HCT116 (cell line): ENCODE results near the gene LFNG. TPM values are rescaled to one million over a fixed set of nuclear protein-coding genes. Genes with fewer than 3 reads are reported as not detected.

Experiments
- ATAC-seq: fragments of 200-7000 bp; cut with Tn5 transposase; 2 replicates; pipeline ENCODE4 v1.9.1; 2020; ENCODE audit warnings: mild to moderate bottlenecking, moderate library complexity
- BruUV-seq: library from RNA; stranded (reverse); fragments of 400-500 nt; replicated peaks from 2 replicates; lab custom pipeline; 2021; lab: Mats Ljungman, UMichigan
- CTCF ChIA-PET: fragments of 300-600 bp; sonication (Branson Sonifier 250); formaldehyde crosslinking; loops from one replicate; lab custom pipeline; 2021; ENCODE audit warnings: antibody characterized with exemption; lab: Charles Lee
- POLR2A ChIA-PET: fragments of 300-600, 350-600 bp; sonication (Branson Sonifier 250); formaldehyde crosslinking; loops from one replicate; lab custom pipeline; 2021; ENCODE audit warnings: antibody characterized with exemption; lab: Charles Lee
- RAD21 ChIA-PET, 2 experiments: fragments of 300-600 bp; sonication (Branson Sonifier 250); formaldehyde crosslinking; loops; one replicate each; lab custom pipeline; 2023; ENCODE audit warnings: low total read pairs in 2 of 2; ENCODE audit not compliant: uncharacterized antibody in 2 of 2, unreplicated experiment in 2 of 2, low non-redundant PET in 1 of 2; lab: Charles Lee
- DNase-seq: peaks from one replicate; pipeline ENCODE4 v3.0.0-alpha.2; 2010; ENCODE audit warnings: low read depth, low spot score
- H2AFZ ChIP-seq: fragments of 200-600 bp; shearing (Covaris generic), sonication (generic); 2 replicates; pipeline ENCODE4 v1.6.1; 2017; ENCODE audit warnings: low read depth, mixed run types, mixed read lengths, antibody characterized with exemption, low read length; ENCODE audit not compliant: poor library complexity, severe bottlenecking
- H3K27ac ChIP-seq: 2 replicates; pipeline ENCODE4 v1.5.1; 2012; ENCODE audit warnings: low read depth, low read length
- H3K27me3 ChIP-seq: fragments of 200-600 bp; sonication (generic); 2 replicates; pipeline ENCODE4 v1.6.1; 2016; ENCODE audit warnings: mixed run types, low read length, mixed read lengths; ENCODE audit not compliant: insufficient read depth
- H3K36me3 ChIP-seq, 2 experiments: fragments of 200-500 bp in 1 of 2; fragments of 200-600 bp in 1 of 2; sonication (Bioruptor generic) in 1 of 2; sonication (generic) in 1 of 2; 2 replicates each; pipeline versions ENCODE4 v1.5.1 to v1.6.1; 2014 to 2016; ENCODE audit warnings: low read length in 2 of 2, inconsistent platforms in 1 of 2, mixed read lengths in 1 of 2, mixed run types in 1 of 2; ENCODE audit not compliant: insufficient read depth in 2 of 2, control insufficient read depth in 1 of 2
- H3K4me1 ChIP-seq, 2 experiments: fragments of 200-600 bp in 1 of 2; sonication (generic) in 1 of 2; 2 replicates each; pipeline versions ENCODE4 v1.5.1 to v1.6.1; 2012 to 2017; ENCODE audit warnings: low read length in 2 of 2, inconsistent platforms in 1 of 2, mild to moderate bottlenecking in 1 of 2, mixed read lengths in 1 of 2, mixed run types in 1 of 2, moderate library complexity in 1 of 2; ENCODE audit not compliant: insufficient read depth in 2 of 2, control insufficient read depth in 1 of 2
- H3K4me2 ChIP-seq: fragments of 200-600 bp; sonication (generic); 2 replicates; pipeline ENCODE4 v1.6.1; 2017; ENCODE audit warnings: mixed run types, low read length, mixed read lengths
- H3K4me3 ChIP-seq, 2 experiments: fragments of 200-600 bp in 1 of 2; sonication (generic) in 1 of 2; replicated peaks in 1 of 2; 2 replicates each; pipeline ENCODE4 v1.5.1; 2011 to 2016; ENCODE audit warnings: low read length in 2 of 2, control low read depth in 1 of 2, low read depth in 1 of 2, mild to moderate bottlenecking in 1 of 2, mixed read lengths in 1 of 2, mixed run types in 1 of 2
- H3K79me2 ChIP-seq: fragments of 200-600 bp; sonication (generic); 2 replicates; pipeline ENCODE4 v1.6.1; 2017; ENCODE audit warnings: mild to moderate bottlenecking, mixed run types, low read length, moderate library complexity, mixed read lengths; ENCODE audit not compliant: insufficient read depth
- H3K9ac ChIP-seq: fragments of 200-600 bp; sonication (generic); 2 replicates; pipeline ENCODE4 v1.6.1; 2016; ENCODE audit warnings: low read length, mixed read lengths
- H3K9me2 ChIP-seq: fragments of 200-600 bp; sonication (generic), shearing (Covaris generic); 2 replicates; pipeline ENCODE4 v1.6.1; 2017; ENCODE audit warnings: mixed run types, mild to moderate bottlenecking, moderate library complexity; ENCODE audit not compliant: insufficient read depth
- H3K9me3 ChIP-seq, 2 experiments: fragments of 200-500 bp in 1 of 2; fragments of 200-600 bp in 1 of 2; sonication (Bioruptor generic) in 1 of 2; sonication (generic) in 1 of 2; 2 replicates each; pipeline ENCODE4 v1.6.1; 2014 to 2017; ENCODE audit warnings: low read length in 2 of 2, mixed read lengths in 2 of 2, inconsistent platforms in 1 of 2, low read depth in 1 of 2, mild to moderate bottlenecking in 1 of 2, mixed run types in 1 of 2, moderate library complexity in 1 of 2; ENCODE audit not compliant: control insufficient read depth in 1 of 2, insufficient read depth in 1 of 2
- H4K20me1 ChIP-seq: fragments of 200-600 bp; sonication (generic), shearing (Covaris generic); 2 replicates; pipeline ENCODE4 v1.6.1; 2017; ENCODE audit warnings: mixed run types, mild to moderate bottlenecking, moderate library complexity; ENCODE audit not compliant: insufficient read depth
- CEBPB ChIP-seq: IDR thresholded peaks from 2 replicates; pipeline ENCODE4 v1.6.1; 2012; ENCODE audit warnings: low read depth
- EGR1 ChIP-seq: IDR thresholded peaks from 2 replicates; pipeline ENCODE4 v1.6.1; 2012; ENCODE audit warnings: low read depth
- FOSL1 ChIP-seq: IDR thresholded peaks from 2 replicates; pipeline ENCODE4 v1.6.1; 2012; ENCODE audit warnings: low read depth
- JUND ChIP-seq: IDR thresholded peaks from 2 replicates; pipeline ENCODE4 v1.6.1; 2012
- MAX ChIP-seq: IDR thresholded peaks from 2 replicates; pipeline ENCODE4 v1.6.1; 2012
- POLR2AphosphoS5 ChIP-seq: IDR thresholded peaks from 2 replicates; pipeline ENCODE4 v1.6.1; 2011; ENCODE audit warnings: mild to moderate bottlenecking, low read depth, low read length, moderate library complexity
- RAD21 ChIP-seq: IDR thresholded peaks from 2 replicates; pipeline ENCODE4 v1.6.1; 2012; ENCODE audit warnings: low read depth, mild to moderate bottlenecking
- REST ChIP-seq: IDR thresholded peaks from 2 replicates; pipeline ENCODE4 v1.6.1; 2012; ENCODE audit warnings: low read depth
- SP1 ChIP-seq: IDR thresholded peaks from 2 replicates; pipeline ENCODE4 v1.6.1; 2012; ENCODE audit warnings: low read depth
- SRF ChIP-seq: IDR thresholded peaks from 2 replicates; pipeline ENCODE4 v1.6.1; 2012; ENCODE audit warnings: low read depth
- YY1 ChIP-seq: IDR thresholded peaks from 2 replicates; pipeline ENCODE4 v1.6.1; 2011; ENCODE audit warnings: low read length, low read depth, moderate library complexity, mild to moderate bottlenecking; ENCODE audit not compliant: insufficient replicate concordance; ENCODE audit errors: extremely low read depth
- ZBTB33 ChIP-seq: IDR thresholded peaks from 2 replicates; pipeline ENCODE4 v1.6.1; 2011; ENCODE audit warnings: mild to moderate bottlenecking, low read length, moderate library complexity; ENCODE audit not compliant: insufficient replicate concordance; ENCODE audit errors: extremely low read depth
- intact Hi-C: fragments of 100-400 bp; cut with micrococcal nuclease; formaldehyde crosslinking; loops from 2 replicates; pipeline ENCODE4 v1.10.0; 2022
- total RNA-seq: library from RNA; stranded (reverse); gene quantifications from one replicate; pipeline ENCODE4 v1.2.1, GENCODE V29; 2021; ENCODE audit not compliant: unreplicated experiment

The LFNG gene
- total RNA-seq, 1 experiment from 2014 or later = 14.3 TPM

GRCh38 chr7:2566348-2566889, 46.8 kb downstream of the LFNG start:
- Histone ChIP-seq H3K36me3 (no peaks in the 10 kb centered on the region), H3K4me1 (peaks cover 2 to 6% of the 10 kb centered on the region in 2 experiments), H3K79me2 (peaks cover 21% of the 10 kb centered on the region), H3K4me2 (no peak overlapping the region), H3K27me3 (no peaks in the 10 kb centered on the region), H3K9ac (no peak overlapping the region), H3K9me2 (no peaks in the 10 kb centered on the region), H2AFZ (no peak overlapping the region), H3K4me3 (no peak overlapping the region), H4K20me1 (no peaks in the 10 kb centered on the region), H3K27ac (no peak overlapping the region), H3K9me3 (no peaks in the 10 kb centered on the region)
- ATAC-seq (no peak), DNase-seq (no peak)
- CTCF ChIA-PET = no interaction called here
- intact Hi-C loops = loop anchor here (10.0 kb wide), 1 partner anchor 118 kb away; the partner anchor contains the start of gene AMZ1
- no peak for TF ChIP-seq RAD21
- no peak for TF ChIP-seq YY1
- TF ChIP-seq EGR1 = no peak
- TF ChIP-seq SP1 = no peak
- no peak for TF ChIP-seq POLR2AphosphoS5
- no peak for TF ChIP-seq CEBPB
- no peak for TF ChIP-seq ZBTB33
- no peak for TF ChIP-seq REST
- no peak for TF ChIP-seq JUND
- no peak for TF ChIP-seq MAX
- TF ChIP-seq FOSL1 = no peak
- TF ChIP-seq SRF = no peak
- POLR2A ChIA-PET = no interaction called here
- no TSS peak for BruUV-seq
- RAD21 ChIA-PET = no interaction called here
